OCI-M2 (cell line): ENCODE data around the gene TACR1.
"Not testable (repeated sequence)": the region's sequence is repeated elsewhere in the genome, so short reads cannot be mapped to it uniquely, and the experiment has no call there.

ENCODE experiments used
- DNase-seq: peaks from one replicate; lab custom pipeline; 2025; ENCODE audit not compliant: unreplicated experiment; lab: John Stamatoyannopoulos, UW

The TACR1 gene, protein sequence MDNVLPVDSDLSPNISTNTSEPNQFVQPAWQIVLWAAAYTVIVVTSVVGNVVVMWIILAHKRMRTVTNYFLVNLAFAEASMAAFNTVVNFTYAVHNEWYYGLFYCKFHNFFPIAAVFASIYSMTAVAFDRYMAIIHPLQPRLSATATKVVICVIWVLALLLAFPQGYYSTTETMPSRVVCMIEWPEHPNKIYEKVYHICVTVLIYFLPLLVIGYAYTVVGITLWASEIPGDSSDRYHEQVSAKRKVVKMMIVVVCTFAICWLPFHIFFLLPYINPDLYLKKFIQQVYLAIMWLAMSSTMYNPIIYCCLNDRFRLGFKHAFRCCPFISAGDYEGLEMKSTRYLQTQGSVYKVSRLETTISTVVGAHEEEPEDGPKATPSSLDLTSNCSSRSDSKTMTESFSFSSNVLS

GRCh38 chr2:75199428-75200011 lies at the start of gene TACR1:
Gene TACR1 (minus strand): TSS chr2:75199520. CDS start chr2:75198934, 586 bp downstream.
- no peak for DNase-seq

GRCh38 chr2:75248581-75248980 lies 49.3 kb upstream of the TACR1 start:
- not testable (repeated sequence) for DNase-seq

- no peak for DNase-seq
Observed at GRCh38 chr2:75246441-75247167, 47.3 kb upstream of the TACR1 start.

- no peak for DNase-seq
Observed at GRCh38 chr2:75243219-75243618, 43.9 kb upstream of the TACR1 start.

DNA sequence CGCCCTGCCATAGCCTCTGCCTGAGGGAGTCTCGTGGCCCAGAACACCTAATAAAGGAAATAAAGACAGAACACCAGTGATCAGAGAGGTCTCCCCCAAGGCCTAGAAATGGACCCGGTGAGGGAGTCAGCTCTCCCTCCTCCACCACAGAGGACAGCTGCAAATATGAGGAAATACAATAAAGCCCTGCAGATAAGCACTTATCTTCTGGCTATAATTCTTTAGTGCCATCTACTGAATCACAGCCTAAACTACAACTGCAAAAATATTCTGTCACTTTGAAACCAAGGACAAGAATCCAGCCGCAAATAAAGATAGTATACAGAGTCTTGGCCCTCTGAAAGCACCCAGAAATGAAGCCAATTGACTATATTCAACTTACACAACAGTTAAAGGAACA lies 42.4 kb upstream of the TACR1 start:
- DNase-seq = no peak

- no peak for DNase-seq
Observed at GRCh38 chr2:75238670-75239330, 39.5 kb upstream of the TACR1 start.

- no peak for DNase-seq
Observed at GRCh38 chr2:75237296-75237695, 38.0 kb upstream of the TACR1 start.

DNA sequence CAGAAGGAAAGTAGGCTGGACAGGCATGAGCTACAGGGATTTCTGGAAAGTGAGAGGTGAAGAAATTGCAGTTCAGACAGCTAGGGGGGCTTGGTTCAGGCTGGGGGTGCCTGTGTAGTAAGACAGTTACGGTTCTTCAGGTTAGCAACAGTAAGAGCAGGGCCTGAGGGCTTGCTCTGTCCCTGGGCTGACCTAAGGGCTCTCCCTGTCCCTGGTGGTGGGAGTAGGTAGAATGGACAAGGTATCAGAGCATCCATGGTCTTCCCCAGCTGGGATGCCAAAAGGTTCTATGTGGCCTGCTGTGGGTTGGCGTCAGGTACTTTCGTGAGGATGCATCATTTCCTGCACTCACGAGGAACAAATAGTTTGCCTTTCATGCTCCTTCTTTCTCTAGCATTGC lies 34.6 kb upstream of the TACR1 start:
- no peak for DNase-seq

DNA sequence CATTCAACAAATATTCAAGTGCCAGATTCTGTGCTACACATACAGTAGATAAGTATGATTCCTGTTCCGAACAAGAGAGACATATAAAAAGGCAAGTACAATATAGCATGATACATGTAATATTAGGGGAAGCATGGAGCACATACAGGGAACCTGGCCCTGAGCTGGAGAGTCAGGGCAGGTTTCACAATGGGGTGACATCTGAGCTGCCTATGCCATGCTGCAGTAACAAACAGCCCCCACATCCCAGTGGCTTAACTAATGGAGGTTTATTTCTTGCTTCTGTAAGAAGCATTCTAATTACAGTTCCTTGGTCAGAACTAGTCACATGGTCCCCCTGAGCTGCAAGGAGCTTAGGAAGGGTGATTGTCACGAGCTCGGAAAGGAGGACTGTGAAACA lies 27.3 kb upstream of the TACR1 start:
- DNase-seq = no peak

DNA sequence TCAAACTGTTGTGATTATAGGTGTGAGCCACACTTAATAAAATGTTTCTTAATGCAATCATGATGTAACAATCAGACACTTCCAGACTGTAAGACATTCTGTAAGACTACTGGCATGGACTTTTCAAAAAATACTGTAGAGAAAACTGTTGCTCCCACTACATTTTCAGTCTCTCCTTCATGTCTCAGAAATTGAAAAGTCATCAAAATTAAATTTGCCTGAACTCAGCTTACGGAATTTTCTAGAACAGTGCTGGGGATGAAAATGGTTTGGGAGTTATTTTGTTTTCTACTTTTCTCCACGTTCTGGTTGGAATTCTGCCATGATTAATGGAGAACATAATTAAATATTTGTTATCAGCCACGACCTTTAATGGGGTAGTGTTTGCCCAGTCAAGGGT lies 26.8 kb upstream of the TACR1 start:
- DNase-seq = no peak

- no peak for DNase-seq
Observed at GRCh38 chr2:75224636-75225094, 25.3 kb upstream of the TACR1 start.

DNA sequence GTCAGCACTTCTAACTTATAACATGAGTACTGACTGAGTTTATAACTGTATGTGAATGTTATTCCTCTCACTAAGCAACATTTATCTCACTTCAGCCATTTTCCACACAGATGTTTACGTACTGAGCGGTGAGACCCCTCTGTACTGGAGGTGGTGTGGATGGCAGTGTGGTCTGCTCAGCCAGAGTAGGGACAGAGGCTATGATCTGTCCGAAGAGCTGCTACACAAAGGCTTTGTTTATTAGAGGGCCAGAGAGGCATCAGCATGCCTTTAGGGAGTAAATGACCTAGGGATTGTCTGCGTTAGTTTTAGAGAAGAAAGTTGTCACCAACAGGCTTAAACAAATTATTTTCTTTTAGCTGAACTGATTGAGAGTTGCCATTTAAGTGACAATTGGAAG lies 23.2 kb upstream of the TACR1 start:
- no peak for DNase-seq

DNA sequence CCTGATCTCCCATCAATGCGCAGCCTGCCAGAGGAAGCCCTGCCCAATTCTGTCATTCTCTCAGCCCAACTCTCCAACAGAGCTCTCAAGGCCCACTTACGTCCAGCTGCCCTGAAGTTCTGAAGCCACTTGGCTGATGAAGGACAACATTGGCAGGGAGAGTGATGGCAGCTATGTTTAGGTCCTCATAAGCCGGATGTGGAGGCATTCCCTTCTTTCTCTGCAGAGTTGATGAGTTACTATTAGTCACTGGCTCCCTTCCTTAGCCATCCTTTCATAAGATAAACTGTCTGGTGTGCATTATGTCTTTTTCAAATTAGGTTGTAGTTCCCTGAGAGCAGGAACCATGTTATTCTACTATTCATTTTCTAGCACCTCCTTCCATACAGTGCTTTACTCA lies 22.5 kb upstream of the TACR1 start:
- DNase-seq = no peak

DNA sequence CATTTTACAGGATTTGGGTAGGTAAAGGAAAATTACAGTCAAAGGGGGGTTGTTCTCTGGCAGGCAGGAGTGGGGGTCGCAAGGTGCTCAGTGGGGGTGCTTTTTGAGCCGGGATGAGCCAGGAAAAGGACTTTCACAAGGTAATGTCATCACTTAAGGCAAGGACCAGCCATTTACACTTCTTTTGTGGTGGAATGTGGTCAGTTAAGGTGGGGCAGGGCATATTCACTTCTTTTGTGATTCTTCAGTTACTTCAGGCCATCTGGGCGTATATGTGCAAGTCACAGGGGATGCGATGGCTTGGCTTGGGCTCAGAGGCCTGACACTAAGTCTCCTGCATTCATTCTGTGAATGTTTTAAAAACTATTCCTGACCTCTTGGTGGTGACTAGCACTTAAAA lies 19.9 kb upstream of the TACR1 start:
- not testable (repeated sequence) for DNase-seq

- DNase-seq = no peak
Observed at GRCh38 chr2:75211266-75211770, 12.0 kb upstream of the TACR1 start.

GRCh38 chr2:75210409-75210808 lies 11.1 kb upstream of the TACR1 start:
- DNase-seq = no peak

DNA sequence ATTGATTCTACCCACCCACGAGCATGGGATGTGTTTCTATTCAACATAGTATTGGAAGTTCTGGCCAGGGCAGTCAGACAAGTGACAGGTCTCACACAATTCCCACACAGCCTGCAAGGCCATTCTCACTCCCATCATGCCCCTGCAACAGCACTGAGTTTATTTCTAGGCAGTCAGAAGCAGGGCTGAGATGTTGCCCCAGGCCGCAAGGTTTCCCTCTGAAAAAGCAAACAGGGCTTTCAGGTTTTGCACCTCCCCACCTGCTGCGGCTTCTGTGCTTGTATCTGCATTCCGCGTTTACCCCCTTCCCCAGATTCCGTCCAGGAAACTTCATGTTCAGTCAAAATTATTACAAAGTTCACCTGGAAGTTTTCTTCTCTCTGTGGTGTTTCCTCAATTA lies 9.4 kb upstream of the TACR1 start:
- no peak for DNase-seq

DNA sequence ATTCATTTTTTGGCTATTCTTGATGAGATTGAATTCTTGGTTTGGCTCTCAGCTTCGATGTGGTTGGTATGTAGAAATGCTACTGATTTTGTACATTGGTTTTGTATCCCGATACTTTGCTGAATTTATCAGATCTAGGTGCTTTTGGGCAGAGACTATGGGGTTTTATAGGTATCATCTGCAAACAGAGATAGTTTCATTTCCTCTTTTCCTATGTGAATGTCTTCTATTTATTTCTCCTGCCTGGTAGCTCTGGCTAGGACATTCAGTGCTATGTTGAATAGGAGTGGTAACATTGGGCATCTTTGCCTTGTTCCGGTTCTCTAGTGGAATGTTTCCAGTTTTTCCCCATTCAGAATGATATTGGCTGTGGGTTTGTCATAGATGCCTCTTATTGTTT lies 5.5 kb upstream of the TACR1 start:
- DNase-seq = no peak

DNA sequence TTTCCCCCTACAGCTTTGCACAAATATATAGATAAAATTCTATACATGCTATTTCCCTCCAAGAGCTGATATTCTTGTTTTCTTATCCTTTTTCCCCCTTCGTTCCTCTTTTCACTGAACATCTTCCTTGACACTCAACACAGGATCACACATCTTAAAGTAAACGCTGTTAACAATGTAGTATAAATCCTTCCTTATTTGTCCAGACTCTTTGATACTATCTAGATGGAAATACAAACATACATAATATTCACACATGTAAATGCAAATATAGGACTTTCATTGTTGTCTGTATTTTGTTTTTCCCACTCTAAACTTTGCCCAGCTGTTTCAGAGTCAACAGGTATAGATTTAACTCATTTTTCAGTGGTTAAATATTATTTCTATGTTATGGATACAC lies 3.0 kb upstream of the TACR1 start:
- DNase-seq = no peak

GRCh38 chr2:75200140-75201096 lies 1.1 kb upstream of the TACR1 start:
- DNase-seq = no peak
